ENCODE measurements around the gene A4GALT.

A4GALT gene

GRCh38 chr22:42701694-42702093 lies 19.0 kb downstream of the A4GALT start:
- no peak for DNase-seq (ENCODE audit: low read depth)

- no peak for DNase-seq (ENCODE audit: low read depth)
Observed at GRCh38 chr22:42700901-42701300, 19.8 kb downstream of the A4GALT start.

DNA sequence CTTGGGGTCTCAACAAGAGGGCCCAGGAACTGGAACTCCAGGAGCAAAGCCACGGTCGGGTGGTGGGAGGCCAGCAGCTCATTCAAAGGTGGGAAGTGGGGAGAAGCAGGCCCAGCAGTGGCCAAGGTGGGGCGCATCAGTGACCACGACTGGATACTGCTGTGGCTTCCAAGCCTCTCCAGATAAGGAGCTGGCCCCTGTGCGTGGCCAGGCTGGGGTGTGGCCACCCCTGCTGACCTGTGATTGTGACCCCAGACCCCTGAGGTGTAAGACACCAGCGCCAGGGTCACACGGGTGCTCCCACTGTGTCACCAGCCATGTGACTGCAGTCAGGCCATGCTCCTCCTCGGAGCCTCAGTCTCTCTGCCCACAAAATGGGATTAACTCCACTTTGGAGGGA lies 20.3 kb downstream of the A4GALT start:
- DNase-seq (ENCODE audit: low read depth) = no peak

- DNase-seq (ENCODE audit: low read depth) = no peak
Observed at GRCh38 chr22:42699976-42700352, 20.7 kb downstream of the A4GALT start.

DNA sequence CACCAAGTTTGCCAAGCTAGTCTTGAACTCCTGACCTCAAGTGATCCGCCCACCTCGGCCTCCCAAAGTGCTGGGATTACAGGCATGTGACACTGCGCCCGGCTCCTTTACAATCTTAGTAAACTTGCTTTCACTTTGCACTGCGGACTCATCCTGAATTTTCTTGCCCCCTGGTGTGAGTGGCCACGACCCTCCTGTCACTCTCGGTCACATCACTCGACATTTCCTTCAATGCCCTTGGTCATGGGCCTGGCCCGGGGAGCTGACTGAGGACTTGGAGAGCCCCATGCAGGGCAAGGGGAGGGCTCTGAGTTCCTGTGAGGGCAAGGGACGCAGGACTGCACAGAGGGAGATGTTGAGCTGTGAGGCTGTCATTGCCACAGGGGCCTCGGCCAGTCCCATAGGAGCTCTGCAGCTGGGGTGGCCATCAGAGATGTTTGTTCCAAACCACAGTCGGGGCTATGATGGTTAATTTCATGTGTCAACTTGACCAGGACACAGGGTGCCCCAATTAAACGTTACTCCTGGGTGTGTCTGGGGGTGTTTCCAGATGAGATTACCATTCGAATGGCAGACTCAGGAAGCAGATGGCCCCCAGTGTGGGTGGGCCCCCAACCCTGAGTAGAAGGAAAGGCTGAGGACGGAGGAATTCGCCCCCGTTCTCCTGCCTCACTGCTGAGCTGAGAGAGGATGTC lies 21.2 kb downstream of the A4GALT start:
- no peak for DNase-seq (ENCODE audit: low read depth)

DNA sequence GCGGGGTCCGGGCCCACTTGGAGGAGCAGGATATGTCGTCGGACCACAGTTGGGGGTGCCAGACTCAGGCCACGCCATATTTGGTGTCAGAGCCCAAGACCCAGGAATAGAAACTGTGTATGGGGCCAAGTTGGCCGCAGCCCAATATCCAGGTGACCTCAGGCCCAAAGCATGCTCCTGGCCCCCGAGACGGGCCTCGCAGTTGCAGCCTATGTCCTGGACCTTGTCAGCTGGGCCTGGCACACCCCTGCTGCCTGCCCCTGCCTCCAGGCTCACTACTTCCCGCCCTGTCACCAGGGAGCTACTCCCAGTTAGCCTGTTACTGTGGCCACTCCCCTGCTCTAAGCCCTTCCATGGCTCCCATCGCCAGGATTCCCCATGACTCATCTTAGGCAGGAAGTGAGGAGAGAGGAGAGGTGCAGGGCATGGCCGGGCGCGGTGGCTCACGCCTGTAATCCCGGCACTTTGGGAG lies 23.1 kb downstream of the A4GALT start:
- peak; percentile 80 for DNase-seq (ENCODE audit: low read depth)

DNA sequence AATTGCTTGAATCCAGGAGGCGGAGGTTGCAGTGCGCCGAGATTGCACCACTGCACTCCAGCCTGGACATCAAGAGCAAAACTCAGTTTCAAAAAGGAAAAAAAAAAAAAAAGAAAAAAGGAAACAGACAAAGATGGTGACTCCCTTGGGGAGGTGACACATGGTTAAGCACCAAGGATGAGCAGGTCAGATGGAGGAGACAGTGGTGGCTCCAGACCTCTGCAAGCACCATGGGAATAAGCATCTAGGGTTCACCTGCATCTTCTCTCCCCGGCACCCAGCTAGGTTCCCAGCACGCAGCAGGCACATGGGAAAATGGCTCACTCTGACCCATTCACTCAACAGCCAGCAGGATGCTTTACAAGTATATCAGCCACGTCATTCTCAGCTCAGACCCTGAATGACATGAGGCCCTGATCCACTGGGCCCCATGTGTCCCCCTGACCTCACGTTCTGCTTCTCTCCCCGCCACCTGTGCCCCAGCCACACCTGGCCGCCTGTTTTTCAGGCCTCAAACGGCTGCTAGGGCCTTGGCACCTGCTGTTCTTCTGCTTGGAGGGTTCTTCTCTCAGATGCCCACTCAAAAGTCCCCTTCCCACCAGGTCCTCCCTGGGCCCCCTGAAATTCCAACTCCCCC lies 24.2 kb downstream of the A4GALT start:
- no peak for DNase-seq (ENCODE audit: low read depth)

DNA sequence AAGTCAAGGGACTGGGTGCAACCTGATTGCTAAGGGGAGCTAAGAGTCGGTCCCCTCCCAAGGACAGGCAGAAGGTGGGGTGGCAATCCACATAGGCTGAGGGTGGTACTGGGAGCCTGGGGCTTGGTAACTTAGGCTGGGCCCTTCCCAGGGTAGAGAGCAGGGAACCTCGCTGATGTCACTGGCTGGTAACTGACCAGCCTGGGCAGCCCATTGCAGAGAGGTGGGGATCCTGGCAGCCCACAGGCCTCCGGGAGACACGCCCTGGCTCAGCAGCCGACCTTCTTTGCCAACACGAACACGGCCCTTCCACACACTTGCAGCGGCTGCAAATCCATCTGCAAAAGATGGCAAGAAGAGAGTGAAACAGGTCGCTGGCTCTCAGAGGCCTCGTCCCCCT lies 25.4 kb downstream of the A4GALT start:
- no peak for DNase-seq (ENCODE audit: low read depth)

- no peak for DNase-seq (ENCODE audit: low read depth)
Observed at GRCh38 chr22:42693763-42694683, 26.6 kb downstream of the A4GALT start.

DNA sequence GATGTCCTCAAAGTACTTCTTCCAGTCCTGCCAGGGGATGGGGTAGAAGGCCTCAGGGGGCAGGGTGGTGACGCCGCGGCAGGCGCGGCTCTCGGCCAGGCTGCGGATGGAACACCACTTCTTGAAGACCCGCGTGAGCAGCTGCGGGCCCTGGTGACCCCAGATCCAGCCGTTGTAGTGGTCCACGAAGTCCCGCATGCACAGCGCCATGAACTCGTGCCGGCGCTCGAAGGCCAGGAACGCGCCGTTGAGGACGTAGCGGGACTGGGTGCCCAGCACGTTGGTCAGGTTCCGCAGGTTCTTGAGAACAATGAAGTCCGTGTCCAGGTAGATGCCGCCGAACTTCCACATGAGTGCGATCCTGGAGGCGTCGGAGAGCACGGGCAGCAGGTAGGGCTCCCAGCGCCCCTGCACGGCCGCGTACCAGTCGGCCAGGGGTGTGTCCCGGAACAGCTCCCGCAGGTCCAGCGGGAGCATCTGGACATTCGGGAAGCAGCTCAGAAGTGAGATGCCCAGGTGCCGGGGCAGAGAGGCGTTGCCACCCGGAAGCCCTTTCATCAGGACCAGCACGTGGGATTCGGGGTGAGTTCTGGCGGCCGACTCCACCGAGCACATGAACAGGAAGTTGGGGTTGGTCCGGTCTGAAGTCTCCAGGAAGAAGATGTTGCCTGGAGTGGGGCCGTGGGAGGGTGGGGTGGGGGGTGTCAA lies 27.5 kb downstream of the A4GALT start:
- no peak for DNase-seq (ENCODE audit: low read depth)

DNA sequence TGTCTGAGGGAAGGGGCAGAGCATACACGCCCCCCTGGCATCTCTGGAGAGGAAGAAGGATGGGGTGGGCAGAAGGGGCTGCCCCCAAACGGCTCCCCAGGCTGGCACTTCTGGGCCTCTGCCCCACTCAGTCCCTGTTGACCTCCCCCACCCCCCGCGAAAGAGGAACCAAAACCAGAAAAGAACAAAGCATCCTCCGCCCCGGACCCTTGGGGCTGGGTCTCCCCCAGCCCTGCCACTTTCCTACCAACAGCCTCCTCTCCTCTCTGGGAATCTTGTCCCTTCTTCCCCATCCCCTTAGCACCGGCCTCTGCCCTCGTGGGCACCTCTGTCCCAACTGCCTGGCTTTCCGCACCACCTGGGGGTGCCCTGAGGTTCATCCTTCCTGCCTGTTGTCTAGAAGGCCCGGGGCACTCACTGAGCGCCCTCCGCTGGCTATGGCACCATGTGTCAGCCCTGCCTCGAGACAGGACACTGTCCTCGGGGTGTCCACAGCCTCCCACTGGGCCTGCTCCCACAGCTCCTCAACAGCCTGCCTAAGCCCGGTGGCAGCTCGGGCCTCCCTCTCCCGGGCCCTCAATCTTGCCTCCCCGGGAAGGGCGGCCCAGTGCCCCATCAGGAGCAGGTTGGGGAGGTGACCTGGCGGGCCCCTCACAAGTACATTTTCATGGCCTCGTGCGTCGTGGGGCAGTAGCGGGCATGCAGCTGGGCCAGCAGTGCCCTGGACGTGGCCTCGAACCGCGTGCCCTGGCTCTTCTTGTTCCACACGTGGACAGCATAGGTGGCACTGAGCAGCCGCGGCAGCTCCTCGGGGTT lies 28.2 kb downstream of the A4GALT start:
- DNase-seq (ENCODE audit: low read depth) = no peak

DNA sequence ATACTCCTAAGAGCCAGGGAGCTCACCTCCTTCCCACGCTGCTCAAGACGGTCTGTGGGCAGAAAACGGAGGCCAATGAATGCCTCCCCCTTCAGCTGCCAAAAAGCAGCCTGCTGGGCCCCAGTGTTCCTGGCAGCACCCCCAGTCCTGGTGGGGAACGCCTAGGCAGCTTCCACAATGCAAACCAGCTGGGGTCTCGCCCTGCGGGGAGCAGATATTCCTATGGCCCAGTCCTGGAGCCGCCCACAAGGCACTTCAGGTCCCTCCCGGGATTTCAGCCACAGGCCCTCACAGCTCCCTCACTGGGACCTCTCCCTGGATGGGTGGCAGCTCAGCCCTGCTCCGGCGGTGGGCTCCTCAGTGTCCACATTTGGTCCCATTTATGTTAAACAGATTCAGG lies 29.2 kb downstream of the A4GALT start:
- no peak for DNase-seq (ENCODE audit: low read depth)

DNA sequence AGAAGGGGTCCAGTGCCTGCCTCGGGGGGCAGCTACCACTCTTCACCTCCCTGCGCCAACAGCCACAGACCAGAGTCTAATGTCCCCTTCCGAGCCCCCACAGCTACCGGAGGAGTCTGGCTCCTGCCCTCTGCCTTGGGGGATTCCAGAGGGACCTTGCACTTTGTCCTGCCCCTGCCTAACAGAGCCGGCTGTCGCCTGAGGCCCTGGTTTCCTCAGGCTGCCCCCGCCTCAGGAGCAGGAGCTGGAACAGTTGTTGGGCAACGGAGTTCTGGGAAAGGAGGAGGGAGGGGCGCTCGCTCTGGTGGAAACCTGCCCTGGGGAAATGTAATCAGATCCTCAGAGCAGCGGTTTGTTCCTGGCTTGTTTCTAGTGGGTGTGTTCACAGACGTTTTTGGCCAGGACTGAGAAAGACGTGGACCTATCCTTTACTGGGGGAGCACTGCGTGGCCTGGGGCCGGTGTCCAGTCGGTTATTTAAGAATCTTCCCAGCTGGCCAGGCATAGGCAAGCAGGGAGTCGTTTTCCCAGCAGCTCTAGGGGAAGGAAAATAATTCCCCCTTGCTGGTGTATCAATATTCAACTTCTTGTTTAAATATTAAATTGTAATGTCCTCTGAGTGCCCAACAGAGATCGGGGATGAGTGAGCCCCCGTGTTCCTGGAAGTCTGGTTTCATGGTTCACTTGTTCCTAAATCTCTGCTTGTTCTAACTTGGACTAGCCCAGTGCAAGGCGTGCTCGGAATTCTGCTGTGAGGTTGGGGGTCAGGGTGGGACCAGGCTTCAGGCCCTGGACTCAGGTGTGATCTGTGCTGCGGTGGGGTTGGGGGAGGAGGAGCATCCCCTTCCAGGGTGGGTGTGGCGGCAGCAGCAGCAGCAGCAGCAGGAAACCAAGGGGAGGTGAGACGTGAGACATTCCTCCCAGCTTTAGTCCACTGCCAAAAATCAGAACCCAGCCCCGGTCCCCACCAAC lies 32.1 kb downstream of the A4GALT start:
- DNase-seq (ENCODE audit: low read depth) = peak; percentile 92

GRCh38 chr22:42686756-42687491 lies 33.7 kb downstream of the A4GALT start:
- no peak for DNase-seq (ENCODE audit: low read depth)

GRCh38 chr22:42685941-42686653 lies 34.6 kb downstream of the A4GALT start:
- no peak for DNase-seq (ENCODE audit: low read depth)

DNA sequence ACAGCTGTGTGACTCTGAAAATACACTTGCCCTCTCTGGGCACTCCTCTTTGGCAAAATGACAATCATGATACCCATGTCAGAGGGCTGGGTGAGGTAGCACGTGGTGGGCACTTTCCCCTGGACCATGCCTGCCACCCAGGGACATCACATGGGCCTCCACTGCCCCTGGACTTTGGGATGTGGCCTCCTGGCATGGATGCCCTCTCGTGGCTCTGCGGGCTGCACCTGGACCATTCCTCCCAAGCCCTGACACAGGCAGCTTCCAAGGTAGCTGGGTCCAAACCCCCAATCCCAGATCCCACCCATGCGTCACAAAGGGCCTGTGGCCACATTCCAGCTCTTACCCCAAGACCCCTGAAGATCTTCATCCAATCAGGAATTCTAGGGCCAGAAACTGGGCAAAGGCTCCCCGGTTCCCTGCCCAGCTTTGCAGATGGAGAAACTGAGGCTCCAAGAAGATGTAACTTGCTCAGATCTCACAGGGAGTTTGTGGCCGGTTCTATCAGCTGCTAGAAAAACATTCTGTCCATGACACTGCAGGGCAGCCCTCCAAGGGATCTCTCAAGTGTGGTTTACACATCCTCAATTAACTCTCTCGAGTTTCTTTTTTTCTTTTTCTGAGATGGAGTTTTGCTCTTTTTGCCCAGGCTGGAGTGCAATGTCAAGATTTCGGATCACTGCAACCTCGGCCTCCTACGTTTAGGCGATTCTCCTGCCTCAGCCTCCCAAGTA lies 36.0 kb downstream of the A4GALT start:
- peak; percentile 39 for DNase-seq (ENCODE audit: low read depth)

DNA sequence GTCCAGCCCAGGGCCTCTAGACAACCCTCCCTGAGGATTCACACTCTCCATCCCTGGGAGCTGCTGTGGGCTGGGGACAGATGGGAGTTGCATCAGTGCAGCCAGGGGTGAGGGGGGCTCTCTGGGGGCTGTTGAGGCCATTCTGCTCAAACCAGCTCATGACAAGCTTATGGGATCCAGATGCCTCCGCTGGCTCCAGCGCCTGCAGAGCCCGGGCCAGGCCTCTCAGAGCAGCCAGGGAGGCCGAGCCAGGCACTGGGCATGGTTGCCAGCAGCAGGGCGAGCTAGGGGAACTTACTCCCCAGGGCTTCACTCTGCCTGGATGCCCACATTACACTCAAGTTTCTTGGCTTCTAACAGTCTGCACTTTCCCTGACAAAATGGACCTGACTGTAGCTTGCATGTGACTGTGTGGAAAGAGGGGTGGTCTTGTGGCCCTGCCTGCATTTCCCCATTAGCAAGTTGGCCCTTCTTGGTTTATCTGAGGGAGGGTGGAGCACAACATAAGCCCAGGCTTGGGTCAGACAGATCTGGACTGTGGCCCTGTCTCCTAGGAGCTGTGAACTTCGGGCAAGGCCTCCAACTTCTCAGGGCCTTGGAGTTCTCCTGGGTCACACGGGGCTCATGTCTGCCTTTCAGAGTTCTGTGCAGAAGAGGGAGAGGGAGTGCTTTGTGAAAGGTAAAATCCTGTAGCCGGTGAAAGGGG lies 36.9 kb downstream of the A4GALT start:
- DNase-seq (ENCODE audit: low read depth) = no peak
